GM10248 (cell line): ENCODE measurements around the gene PRKCE.

Experiments used
- CTCF ChIA-PET: fragments of 300-600 bp; sonication (Branson Sonifier 250); formaldehyde crosslinking; extraction: SDS; loops from one replicate; lab custom pipeline; 2021; ENCODE audit warnings: antibody characterized with exemption; lab: Yijun Ruan, JAX
- POLR2A ChIA-PET: fragments of 350-650 bp; sonication (Branson Sonifier 250); formaldehyde crosslinking; extraction: SDS; loops from one replicate; lab custom pipeline; 2020; ENCODE audit warnings: antibody characterized with exemption; lab: Yijun Ruan, JAX
- DNase-seq: peaks from one replicate; pipeline ENCODE4 v3.0.0; 2012; ENCODE audit errors: extremely low spot score
- TF ChIP-seq, protein P1 (sequence below): IDR thresholded peaks from 2 replicates; pipeline ENCODE4 v1.5.1; 2012; ENCODE audit warnings: mild to moderate bottlenecking, low read depth; ENCODE audit errors: extremely low read depth, missing control alignments, control extremely low read depth

The PRKCE gene

DNA sequence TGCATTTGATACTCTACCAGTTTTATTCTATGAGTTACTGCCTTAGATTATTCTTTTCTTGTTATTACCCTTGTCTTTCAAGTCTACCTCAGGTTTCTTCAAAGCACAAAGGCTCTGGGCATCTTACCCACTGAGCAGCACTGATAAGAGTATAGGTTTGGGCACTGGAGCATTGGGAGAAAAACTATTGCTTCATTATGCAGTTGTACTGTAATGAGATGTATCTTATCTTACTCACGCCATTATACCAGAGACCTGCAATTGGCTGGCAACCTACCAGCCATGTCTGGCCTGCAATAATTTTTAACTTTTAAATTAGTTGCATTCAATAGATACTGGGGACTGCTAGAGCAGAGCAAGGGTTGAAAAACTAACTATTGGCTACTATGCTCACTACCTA, 21.5 kb upstream of the PRKCE start:
- TF ChIP-seq, protein P1, sequence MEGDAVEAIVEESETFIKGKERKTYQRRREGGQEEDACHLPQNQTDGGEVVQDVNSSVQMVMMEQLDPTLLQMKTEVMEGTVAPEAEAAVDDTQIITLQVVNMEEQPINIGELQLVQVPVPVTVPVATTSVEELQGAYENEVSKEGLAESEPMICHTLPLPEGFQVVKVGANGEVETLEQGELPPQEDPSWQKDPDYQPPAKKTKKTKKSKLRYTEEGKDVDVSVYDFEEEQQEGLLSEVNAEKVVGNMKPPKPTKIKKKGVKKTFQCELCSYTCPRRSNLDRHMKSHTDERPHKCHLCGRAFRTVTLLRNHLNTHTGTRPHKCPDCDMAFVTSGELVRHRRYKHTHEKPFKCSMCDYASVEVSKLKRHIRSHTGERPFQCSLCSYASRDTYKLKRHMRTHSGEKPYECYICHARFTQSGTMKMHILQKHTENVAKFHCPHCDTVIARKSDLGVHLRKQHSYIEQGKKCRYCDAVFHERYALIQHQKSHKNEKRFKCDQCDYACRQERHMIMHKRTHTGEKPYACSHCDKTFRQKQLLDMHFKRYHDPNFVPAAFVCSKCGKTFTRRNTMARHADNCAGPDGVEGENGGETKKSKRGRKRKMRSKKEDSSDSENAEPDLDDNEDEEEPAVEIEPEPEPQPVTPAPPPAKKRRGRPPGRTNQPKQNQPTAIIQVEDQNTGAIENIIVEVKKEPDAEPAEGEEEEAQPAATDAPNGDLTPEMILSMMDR = no peak
- CTCF ChIA-PET = no interaction called here
- POLR2A ChIA-PET = no interaction called here
- DNase-seq = no peak

DNA sequence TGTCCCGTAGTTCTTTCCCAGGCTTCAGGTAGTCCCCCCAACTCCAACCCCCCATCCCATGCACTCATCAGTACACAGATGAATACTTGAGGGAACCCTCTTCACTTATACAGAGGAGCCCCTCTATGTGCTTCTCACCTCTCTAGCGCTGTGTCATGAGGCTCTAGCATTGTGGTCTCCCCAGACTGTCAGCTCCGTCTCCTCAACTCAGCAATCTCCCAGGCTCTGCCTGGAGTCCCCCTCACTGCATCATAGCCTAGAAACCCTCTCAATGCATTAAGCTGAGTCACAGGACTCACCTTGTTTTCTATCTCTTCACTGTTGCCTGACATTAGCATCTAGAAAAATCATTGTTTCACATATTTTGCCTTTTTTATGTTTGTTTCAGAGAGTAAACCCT, 20.2 kb upstream of the PRKCE start:
- ChIA-PET POLR2A (no interaction called here), CTCF (no interaction called here)
- TF ChIP-seq, protein P1 = no peak
- no peak for DNase-seq

DNA sequence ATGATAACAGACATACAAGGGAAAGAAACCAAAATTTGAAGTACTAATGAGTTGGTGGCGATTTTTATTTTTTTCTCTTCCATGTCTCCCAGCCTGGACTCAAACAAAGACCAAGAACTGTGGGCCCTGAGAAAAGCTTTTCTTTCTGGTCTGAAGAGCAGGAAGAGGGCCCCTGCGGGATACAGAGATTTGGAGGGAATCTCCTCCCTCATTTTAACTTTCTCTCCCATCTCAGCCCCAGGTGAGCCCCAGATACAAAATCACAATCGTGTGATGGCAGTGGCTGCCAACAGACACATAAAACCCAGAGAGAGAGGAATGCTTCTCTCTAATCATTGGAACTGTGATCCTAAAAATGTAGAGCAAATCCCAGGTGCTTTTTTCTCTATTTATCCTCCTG, 19.5 kb upstream of the PRKCE start:
- ChIA-PET CTCF (no interaction called here), POLR2A (no interaction called here)
- TF ChIP-seq, protein P1 = no peak
- DNase-seq = no peak

DNA sequence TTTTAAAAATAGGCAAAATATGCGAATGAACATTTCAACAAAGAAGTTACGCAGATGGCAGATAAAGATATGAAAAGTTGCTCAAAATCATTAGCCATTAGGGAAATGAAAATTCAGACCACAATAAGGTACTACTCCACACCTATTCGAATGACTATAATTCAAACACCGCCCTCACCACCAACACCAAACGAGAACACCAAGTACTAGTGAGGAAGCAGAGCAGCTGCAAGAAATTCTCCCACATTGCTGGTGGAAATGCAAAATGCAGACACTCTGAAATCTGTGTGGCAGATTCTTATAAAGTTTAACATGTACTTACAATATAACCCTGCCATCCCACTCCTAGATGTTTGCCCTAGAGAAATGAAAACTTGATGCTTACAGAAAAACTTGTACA, 17.3 kb upstream of the PRKCE start:
- POLR2A ChIA-PET = no interaction called here
- DNase-seq = no peak
- CTCF ChIA-PET = interaction anchor here (0.6 to 2.5 kb wide), 4 partner anchors 8 to 144 kb away, joined by 3 to 13 read pairs (median 5); partner anchors contain the start of gene PRKCE

DNA sequence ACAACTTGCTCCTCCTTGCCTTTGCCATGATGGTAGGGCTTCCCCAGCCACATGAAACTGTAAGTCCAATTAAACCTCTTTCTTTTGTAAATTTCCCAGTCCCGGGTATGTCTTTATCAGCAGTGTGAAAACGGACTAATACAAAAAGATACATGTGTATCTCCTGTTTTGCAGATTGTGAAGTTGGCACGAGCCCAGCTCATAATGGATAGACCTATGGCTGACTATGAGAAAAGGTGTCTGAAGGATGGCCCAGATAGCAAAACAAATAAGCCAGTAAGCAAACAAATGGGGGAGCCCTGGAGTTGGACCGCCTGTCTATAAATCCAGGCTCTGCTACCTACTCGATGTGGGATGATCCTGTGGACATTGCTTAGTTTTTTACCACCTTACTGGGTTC, 15.5 kb upstream of the PRKCE start:
- ChIA-PET CTCF (no interaction called here), POLR2A (no interaction called here)
- DNase-seq = no peak
- TF ChIP-seq, protein P1 = no peak

More for the DNA sequence above, 17.3 kb upstream of the PRKCE start:
- TF ChIP-seq, protein P1 = no peak

DNA sequence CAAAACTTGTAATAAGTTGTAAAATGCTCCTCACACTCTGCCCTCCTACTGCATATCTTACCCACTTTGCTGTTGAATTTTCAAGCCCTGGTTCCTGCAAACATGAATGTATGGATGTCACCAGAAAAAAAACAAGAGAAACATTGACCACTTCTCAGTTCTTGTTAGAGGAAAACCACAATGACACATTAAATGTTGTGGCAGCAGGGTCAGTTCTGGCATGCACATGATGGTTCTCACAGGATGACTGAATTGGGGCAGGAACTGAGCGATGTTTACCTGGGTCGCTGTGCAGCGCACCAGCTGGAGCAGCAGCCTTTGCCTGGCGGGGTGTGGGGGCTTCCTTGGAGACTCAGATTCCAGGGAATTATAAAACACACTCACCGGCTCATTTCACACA, 14.0 kb upstream of the PRKCE start:
- POLR2A ChIA-PET = no interaction called here
- CTCF ChIA-PET = interaction anchor here (0.8 to 1.0 kb wide), 2 partner anchors 27 to 656 kb away, joined by 3 to 4 read pairs; partner anchors contain the start of gene SRBD1
- TF ChIP-seq, protein P1 = no peak
- peak; percentile 35 for DNase-seq
